ENCODE measurements around the gene CATSPERB. TPM values are rescaled to one million over a fixed set of nuclear protein-coding genes. Genes with fewer than 3 reads are reported as not detected.

The CATSPERB gene
- total and polyA plus RNA-seq, 2 of the 8 experiments (the other 6 are each of a cell fraction or from before 2014, with no cell fraction given): 0.11 to 0.30 TPM

GRCh38 chr14:91606851-91607250, 125.0 kb downstream of the CATSPERB start:
- H2BK20ac ChIP-seq (ENCODE audit: low read length): no peak overlapping the region
- 61% methylated on average over 3 of the region's 3 CpGs; no CpG with 5 or more reads in 1 of the 2 experiments for WGBS, 2 experiments (ENCODE audit: extremely low coverage in 1 of 2, insufficient coverage in 1 of 2, insufficient read length in 1 of 2, insufficient replicate concordance in 2 of 2, low coverage in 1 of 2, low lambda C conversion rate in 2 of 2, missing lambda C conversion rate in 1 of 2)
- H3K27ac ChIP-seq (ENCODE audit: low read depth, low read length): no peak overlapping the region
- no peak overlapping the region for H3K4ac ChIP-seq (replicated peaks; ENCODE audit: insufficient read length, low read depth, low read length)
- H3K23me2 ChIP-seq (ENCODE audit: low read depth, low read length): no peaks in the 10 kb centered on the region
- FAIRE-seq (no peak), DNase-seq (ENCODE audit: low read depth in 1 of 2, low spot score in 2 of 2) (no peak)
- POLR2A ChIA-PET (ENCODE audit: partially characterized antibody): no interaction called here
- H3K18ac ChIP-seq (ENCODE audit: extremely low read depth, low read length): no peak overlapping the region
- H3K23ac ChIP-seq (ENCODE audit: insufficient read length): no peak overlapping the region
- no peak overlapping the region for H2BK12ac ChIP-seq (ENCODE audit: low read depth, low read length)
- no peaks in the 10 kb centered on the region for H3K36me3 ChIP-seq (ENCODE audit: control insufficient read depth in 2 of 4, insufficient read depth in 4 of 4, low read length in 3 of 4)
- no peak overlapping the region for H4K8ac ChIP-seq (ENCODE audit: extremely low read depth, insufficient read depth, low read length)
- no peak overlapping the region for H2BK15ac ChIP-seq (ENCODE audit: low read length)
- H3K4me3 ChIP-seq (ENCODE audit: extremely low read depth in 1 of 4, insufficient read depth in 2 of 4, low read depth in 3 of 4, low read length in 4 of 4): no peak overlapping the region
- no peak overlapping the region for H2AK5ac ChIP-seq (ENCODE audit: low read depth, low read length)
- no peaks in the 10 kb centered on the region for H4K20me1 ChIP-seq (replicated peaks in 1 of 2; ENCODE audit: control insufficient read depth in 1 of 2, insufficient read depth in 2 of 2, low read length in 2 of 2)
- H3K56ac ChIP-seq (replicated peaks; ENCODE audit: insufficient read length, low read depth, low read length): no peak overlapping the region
- no peak overlapping the region for H2AFZ ChIP-seq (ENCODE audit: low read length)
- no peak overlapping the region for H4K91ac ChIP-seq (replicated peaks; ENCODE audit: insufficient read length, low read length)
- no peaks in the 10 kb centered on the region for H3K9me3 ChIP-seq (ENCODE audit: insufficient read depth in 2 of 2, low read depth in 1 of 2, low read length in 1 of 2)
- peaks cover 0 to 3% (median 0%) of the 10 kb centered on the region in 4 experiments; a peak in 1 of 7 replicates for H3K4me1 ChIP-seq (replicated peaks in 1 of 4; ENCODE audit: control insufficient read depth in 3 of 4, insufficient read depth in 4 of 4, low read length in 3 of 4)
- H3K79me2 ChIP-seq (ENCODE audit: control insufficient read depth in 1 of 2, insufficient read depth in 2 of 2, low read length in 2 of 2): no peaks in the 10 kb centered on the region
- CTCF ChIA-PET (ENCODE audit: partially characterized antibody): interaction anchor here (0.7 to 1.2 kb wide), 2 partner anchors 282 to 304 kb away, joined by 3 read pairs; no protein-coding TSS in a partner anchor
- no peak overlapping the region for H3K4me2 ChIP-seq (ENCODE audit: insufficient read depth in 1 of 2, low read depth in 2 of 2, low read length in 2 of 2)
- no peak overlapping the region for H2BK5ac ChIP-seq (ENCODE audit: low read depth, low read length)
- no peak overlapping the region for H3K14ac ChIP-seq (ENCODE audit: insufficient read length)
- no peaks in the 10 kb centered on the region for H3K79me1 ChIP-seq (ENCODE audit: low read depth, low read length)
- no peak overlapping the region for H2BK120ac ChIP-seq (replicated peaks; ENCODE audit: low read depth, low read length)
- H4K5ac ChIP-seq (ENCODE audit: insufficient read length, low read depth, low read length): no peak overlapping the region
- no peaks in the 10 kb centered on the region for H3K27me3 ChIP-seq (replicated peaks in 1 of 4; ENCODE audit: control insufficient read depth in 3 of 4, extremely low read depth in 1 of 4, insufficient read depth in 3 of 4, low read length in 3 of 4)
- H3K9ac ChIP-seq (replicated peaks in 1 of 4; ENCODE audit: extremely low read depth in 1 of 4, low read depth in 3 of 4, low read length in 3 of 4): no peak overlapping the region
- TF ChIP-seq KDM1A (IDR thresholded peaks at IDR 0.05; ENCODE audit: borderline replicate concordance, low read length): no peak
- no peak for TF ChIP-seq RNF2 (IDR thresholded peaks at IDR 0.05; ENCODE audit: borderline replicate concordance, low read depth, low read length, missing control alignments, poor library complexity, severe bottlenecking)
- no peak for TF ChIP-seq CBX5 (IDR thresholded peaks at IDR 0.05; ENCODE audit: low read depth, low read length)
- no peak for TF ChIP-seq YY1 (IDR thresholded peaks at IDR 0.05; ENCODE audit: low read depth, low read length)
- no peak for TF ChIP-seq EP300 (IDR thresholded peaks at IDR 0.05; ENCODE audit: borderline replicate concordance in 1 of 2, low read depth in 2 of 2, low read length in 2 of 2)
- no peak for TF ChIP-seq HDAC6 (IDR thresholded peaks at IDR 0.05; ENCODE audit: low read depth, low read length)
- no peak for TF ChIP-seq CEBPB (IDR thresholded peaks at IDR 0.05; ENCODE audit: low read depth, low read length)
- TF ChIP-seq TCF12 (IDR thresholded peaks at IDR 0.05; ENCODE audit: low read depth, low read length): no peak
- TF ChIP-seq ATF3 (IDR thresholded peaks at IDR 0.05; ENCODE audit: insufficient read depth, low read depth, low read length): no peak
- no peak for TF ChIP-seq GTF2F1 (IDR thresholded peaks at IDR 0.05; ENCODE audit: borderline replicate concordance, low read depth, low read length)
- TF ChIP-seq HDAC2 (IDR thresholded peaks at IDR 0.05; ENCODE audit: borderline replicate concordance in 1 of 2, low read depth in 2 of 2, low read length in 2 of 2): no peak
- no peak for TF ChIP-seq JUN (IDR thresholded peaks at IDR 0.05; ENCODE audit: low read depth, low read length)
- TF ChIP-seq RFX5 (IDR thresholded peaks at IDR 0.05; ENCODE audit: borderline replicate concordance, low read depth, low read length): no peak

Measured in H1 (cell line).